GM21390 (cell line): ENCODE data around the gene LDHAL6B.

ENCODE experiments used
- ATAC-seq: cut with Tn5 transposase; IDR thresholded peaks from one replicate; pipeline ENCODE4 v1.9.1; 2021; ENCODE audit not compliant: unreplicated experiment

LDHAL6B gene

DNA sequence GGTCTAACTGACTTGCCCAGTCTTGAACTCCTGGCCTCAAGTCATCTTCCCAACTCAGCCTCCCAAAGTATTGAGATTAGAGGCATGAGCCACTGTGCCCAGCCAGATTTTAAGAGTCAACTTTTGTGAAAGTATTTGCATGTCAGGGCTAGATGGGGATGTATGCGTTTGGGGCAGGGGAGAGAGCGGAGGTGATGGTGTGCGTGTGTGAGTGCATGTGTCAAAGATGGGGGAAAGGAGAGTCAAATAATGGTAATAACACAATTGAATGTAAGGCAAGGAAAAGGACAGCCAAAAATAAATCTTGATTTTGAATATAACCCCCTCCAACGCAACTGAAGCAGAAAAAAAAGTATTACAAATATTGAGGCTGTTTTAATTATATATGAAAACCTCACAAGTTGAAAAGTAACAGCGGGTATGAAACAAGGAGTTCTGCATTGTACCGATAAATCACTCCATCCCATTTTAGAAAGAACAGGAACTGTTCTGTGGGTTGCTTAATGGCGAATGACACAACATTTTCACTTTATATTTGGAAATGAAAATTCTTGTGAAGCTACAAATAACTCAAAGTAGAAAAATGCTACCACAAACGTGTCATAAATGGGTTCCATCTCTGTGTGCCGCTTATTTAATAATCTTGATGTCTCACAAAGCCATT, 29.9 kb upstream of the LDHAL6B start:
- no peak for ATAC-seq

DNA sequence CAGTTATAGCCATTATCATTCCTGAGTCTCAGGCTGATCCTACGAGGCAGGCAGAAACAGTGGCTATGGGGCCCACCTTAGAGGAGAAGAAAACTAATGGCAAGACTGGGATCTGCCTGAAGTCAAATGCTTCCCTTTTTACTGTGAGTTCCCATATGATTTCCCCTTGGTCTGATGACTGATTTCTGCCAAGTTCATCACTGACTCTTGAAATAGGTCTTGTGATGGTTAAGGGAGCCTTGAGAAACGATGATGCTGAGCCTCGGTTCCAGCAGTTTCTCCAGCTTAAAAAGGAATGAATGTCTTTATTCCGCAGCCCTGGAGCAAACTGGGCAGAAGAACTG, 29.4 kb upstream of the LDHAL6B start:
- ATAC-seq: no peak

DNA sequence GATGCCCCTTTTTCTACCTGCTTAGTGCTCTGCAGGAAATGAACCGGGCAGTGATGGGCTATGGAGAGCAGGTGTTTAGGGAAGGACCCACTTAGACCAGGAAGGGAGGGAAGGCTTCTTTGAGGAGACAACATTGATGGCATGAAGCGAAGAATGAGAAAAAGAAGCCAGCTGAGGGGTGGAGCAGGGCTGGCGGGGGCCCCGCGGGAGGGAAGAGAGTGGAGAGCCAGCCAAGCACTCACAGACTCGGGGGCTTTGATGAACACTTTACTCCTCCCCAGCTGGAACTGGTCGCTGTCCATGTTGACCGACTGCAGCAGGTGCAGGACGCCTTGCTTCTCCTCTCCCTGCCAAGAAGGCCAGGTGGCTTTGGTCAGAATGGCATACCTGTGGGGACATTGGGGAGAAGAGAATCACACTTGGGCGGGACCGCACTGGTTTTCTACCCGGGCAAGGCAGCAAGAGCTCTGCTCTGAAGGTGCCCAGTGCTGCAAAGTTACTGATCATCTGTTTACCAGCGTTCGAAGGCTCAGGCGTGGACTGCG, 28.4 kb upstream of the LDHAL6B start:
- no peak for ATAC-seq

DNA sequence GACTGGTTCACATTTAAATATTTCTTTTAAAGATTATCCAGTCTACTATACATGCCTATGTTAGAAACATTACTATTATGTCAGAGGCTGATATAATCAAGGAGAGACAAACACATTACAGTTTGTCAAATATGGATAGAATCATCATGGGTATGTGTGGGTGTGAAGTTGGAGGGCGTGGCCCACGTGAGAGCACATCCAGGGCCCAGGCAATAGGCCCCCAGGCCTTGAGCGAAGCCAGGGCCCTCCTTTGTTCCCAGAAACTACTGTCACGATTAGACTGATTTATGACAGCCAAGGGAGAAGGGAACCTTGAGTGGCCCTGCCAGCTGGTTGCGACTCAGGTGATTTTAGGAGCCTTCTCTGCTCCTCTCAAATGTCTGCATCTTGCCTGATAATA, 26.9 kb upstream of the LDHAL6B start:
- no peak for ATAC-seq

DNA sequence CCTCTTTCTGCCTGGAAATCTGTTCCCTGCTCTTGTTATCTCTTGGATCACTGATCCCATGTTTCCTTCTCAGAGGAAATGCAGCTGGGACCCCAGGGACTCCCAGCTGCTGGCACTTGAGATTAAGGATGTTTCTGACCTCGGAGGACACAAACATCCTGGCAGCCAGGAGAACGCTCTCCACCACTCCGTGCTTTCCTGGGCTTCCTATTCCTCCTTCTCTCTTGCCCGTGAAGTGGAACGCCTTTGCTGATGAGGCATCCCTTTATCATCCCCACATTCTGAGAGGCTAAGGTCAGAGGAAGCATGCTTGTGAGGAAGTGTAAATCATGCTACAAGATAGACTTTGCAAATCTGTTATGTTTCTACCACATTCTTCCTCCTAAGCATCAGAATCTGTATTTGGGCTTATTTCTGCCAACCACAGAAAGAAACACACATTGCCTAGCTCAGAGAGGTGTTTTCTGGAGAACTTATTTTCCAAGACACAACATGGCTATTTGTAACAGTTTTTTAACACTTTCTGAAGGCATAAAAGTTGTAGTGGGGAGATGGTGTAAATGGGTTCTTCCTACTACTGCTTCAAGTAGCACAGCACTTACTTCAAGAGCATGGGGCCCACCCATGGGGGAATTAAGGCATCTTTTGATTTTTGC, 25.6 kb upstream of the LDHAL6B start:
- ATAC-seq: no peak

DNA sequence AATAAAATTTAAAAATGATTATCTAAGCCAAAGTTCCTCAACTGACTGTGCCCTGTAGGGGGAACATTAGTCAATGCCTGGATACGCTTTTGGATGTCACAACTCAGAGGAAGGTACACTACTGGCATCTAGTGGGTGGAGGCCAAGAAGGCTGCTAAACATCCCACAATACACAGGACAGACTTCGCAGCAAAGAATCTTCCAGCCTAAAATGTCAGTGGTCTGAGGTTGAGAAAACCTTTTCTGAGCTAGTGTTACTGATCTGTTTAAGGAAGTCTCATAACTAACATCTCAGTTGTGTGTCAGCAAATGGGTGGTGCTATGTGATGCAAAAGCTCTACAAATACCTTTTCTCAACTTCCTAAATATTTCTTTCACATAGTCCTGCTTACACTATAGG, 20.9 kb upstream of the LDHAL6B start:
- ATAC-seq: no peak

DNA sequence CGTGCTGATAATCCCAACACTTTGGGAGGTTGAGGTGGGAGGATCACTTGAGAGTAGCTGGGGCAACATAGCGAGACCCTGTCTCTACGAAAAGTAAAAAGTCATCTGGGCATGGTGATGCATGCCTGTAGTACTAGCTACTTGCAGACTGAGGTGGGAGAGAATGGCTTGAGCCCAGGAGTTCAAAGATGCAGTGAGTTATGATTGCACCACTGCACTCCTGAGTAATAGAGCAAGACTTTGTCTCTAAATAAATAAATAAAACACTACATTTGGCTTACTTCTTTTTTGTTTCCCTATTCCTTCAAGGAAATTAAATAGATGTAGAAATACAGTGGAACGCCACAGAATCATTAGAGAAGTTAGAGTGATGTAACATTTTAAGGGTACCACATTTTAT, 20.1 kb upstream of the LDHAL6B start:
- no peak for ATAC-seq

DNA sequence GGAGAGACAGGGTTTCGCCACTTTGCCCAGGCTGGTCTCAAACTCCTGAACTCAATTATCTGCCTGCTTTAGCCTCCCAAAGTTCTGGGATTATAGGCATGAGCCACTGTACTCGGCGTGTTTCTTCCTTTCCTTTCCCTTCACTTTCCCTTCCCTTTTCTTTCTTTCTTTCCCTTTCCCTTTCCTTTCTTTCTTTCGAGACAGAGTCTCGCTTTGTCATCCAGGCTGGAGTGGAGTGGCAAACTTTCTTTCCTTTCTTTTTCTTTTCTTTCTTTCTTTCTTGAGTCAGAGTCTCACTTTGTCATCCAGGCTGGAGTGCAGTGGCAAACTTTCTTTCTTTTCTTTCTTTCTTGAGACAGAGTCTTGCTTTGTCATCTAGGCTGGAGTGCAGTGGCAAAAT, 17.4 kb upstream of the LDHAL6B start:
- no peak for ATAC-seq

DNA sequence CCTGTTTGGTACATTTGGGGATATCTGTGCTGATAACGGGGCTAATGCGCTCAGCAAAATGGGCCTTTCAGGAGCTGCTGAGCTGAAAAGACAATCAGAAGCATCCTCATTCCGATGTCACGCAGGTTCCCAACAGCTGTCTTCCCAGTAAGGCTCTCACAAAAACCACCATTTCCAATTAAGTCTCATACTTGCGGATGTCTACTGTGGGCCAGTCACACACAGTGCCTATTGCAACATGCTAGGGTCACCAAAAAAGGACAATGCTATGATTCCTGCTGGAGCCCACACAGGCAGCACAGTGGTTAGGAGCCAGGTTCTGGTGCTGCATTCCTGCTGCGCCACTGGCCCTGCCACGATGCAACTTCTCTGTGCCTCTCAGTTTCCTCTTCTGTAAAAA, 16.4 kb upstream of the LDHAL6B start:
- no peak for ATAC-seq

DNA sequence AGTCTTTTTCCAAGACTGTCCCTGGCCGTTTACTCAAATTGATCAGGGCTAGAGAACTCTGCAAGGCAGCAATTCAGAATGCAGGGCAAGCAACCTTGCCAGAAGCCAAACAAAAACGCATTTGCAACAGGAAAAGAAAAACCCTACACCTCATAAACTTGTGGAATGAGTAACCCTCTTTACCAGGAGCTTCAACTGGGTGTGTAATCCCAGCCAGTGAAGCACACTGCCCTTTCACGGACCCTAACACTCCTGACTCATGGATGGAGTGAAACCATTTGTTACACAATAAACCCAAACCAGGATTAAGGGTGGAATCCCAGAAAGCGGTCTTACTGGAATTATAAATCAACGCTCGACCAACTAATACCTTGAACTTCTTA, 14.8 kb upstream of the LDHAL6B start:
- no peak for ATAC-seq

DNA sequence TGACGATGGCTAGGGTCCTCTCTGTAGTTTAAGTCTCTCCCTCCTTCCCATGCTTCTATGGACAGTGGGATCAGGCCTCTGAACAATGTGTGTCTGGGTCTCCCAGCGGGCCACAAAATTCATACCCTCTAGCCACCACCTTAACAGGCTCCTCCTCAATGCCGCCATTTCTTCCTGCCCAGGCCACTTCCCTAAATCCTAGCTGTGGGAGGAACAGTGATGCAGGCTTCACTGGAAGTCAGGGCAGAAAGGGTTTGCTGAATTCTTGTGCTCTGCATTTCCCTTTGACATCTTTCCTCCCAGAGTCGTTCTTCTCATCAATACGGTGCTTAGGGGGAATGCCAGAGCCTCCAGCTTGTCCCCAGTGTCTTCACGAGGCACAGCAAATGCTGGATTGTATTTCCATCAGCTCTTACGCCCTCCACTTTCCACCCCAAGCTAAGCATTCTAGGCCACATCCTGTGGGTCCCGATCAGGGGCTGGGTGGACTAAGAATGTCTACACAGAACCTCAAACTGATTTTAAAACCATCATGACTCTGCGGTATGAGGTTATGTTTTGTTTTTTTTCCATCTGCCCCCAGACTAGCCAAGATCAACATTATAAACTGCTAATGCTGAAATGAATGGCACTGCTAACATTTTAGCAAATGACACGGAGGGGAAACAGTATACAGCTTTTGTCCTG, 11.9 kb upstream of the LDHAL6B start:
- no peak for ATAC-seq

DNA sequence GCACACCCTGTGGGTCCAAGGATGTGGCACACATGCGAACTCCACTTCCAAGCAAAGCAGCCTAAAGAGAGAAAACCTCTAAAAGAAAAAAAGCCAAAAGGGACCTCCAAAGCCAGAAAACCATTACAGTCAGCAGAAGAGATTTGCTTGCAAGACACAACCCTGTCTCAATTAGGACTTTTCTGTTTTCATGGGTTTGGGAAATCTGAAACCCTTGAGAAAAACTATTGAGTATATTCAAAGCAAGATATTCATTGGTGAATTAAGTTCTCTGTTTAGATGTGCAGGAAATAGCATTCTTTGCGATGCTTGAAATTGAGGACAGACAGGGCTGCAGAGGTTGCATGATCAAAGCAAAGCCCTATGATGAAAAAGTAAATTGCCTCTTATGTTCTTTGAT, 10.2 kb upstream of the LDHAL6B start:
- no peak for ATAC-seq

DNA sequence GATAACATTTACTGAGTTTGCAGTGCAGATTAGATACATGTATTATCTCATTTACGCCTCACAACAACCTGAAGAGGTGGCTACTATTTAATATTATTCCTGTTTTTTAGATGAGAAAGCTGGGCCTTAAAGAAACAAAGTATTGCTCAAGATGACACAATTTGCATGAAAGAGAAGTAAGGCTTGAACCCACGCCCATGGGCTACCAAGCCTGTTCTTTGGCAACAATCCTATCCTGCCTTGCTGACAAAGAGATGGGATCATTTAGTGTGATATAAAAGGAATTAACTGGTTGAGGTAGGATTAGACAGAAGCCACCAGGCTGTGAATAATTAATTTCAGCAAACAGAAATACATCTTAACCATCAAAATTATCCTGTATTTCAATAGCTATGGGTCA, 9.2 kb upstream of the LDHAL6B start:
- no peak for ATAC-seq

DNA sequence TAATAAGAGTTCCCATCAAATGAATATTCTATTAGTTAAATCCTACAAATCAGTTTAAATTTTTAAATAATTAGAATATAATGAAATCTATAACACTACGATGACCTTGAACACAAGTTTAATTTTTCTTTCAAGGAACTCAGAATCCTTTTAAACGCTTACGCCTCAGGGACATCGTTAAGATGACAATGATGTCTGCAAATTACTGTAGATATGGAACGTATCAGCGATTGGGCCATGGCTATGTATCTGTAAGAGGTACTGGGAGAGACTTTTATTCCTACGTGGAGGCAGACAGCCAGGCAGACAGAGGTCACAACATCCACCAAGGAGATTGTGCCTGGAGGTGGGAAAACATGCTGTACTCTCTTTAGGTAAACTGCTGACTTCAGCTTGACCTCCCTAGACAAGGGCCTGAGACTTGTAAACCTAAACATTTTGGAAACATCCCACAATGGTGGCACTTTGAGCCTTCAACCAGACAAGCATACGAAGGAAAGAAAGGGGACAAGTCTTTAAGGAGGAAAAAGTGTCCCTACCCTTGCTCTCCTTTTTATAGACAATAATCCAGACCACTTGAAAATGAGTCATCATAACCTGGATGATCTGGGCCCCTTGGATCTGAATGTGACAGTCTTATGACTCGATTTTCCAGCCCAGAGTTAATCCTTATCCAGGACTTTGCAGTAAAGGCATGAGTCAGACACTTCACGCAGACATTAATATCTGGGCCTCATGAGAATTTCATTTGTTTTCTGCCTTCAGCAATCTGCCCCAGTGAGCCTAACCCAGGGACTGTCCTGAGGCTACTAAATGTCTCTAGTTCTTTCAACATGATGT, 6.8 kb upstream of the LDHAL6B start:
- ATAC-seq: no peak

DNA sequence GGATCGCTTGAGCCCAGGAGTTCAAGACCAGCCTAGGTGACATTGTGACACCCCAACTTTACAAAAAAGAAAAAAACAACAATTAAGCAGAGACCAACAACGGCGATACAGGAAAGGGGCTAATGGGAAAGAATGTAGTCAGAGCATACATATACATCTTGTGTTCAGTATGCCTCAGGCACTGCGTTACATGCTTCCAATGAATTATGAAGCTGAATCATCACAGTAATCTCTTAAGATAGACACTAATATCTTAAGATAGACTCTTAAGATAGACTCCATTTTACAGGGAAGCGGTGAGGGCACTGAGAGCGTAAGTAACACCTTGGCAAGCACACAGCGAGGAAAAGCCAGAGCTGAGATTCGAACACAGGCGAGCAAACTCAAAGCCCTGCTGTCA, 6.1 kb upstream of the LDHAL6B start:
- ATAC-seq: no peak

DNA sequence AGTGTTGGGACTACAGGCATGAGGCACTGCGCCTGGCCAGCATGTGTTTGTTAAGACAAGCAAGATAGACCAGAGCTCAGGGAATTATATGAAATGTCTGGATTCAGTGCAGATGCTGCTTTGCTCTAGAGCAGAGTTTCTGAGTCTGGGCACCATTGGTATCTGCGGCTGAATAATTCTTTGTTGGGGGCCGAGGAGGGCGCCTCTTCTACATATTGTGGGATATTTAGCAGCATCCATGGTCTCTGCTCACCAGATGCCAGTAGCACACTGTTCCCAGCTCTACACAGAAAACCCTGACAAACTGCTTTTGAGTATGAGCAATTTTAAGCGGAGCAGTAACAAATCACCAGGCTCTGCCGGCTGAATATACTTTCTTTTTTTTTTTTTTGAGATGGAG, 3.6 kb upstream of the LDHAL6B start:
- ATAC-seq: no peak

DNA sequence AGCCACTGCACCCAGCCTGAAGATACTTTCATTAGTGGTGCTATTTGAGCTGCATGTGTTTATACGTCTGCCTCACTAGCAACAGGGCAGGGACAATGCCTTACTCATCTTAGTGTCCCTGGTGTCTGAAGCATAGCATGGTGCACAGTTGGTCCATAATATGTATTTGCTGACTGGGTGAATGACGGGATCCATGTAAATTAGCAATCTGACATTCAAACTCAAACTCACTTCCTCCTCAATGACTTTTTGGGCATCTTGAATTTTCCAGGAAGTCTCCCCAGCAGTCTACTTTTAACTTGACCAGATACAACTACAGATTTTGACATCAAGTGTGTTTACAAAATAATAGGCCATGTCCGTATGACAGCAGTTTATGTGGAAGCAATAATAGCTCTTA, 3.0 kb upstream of the LDHAL6B start:
- ATAC-seq: no peak

DNA sequence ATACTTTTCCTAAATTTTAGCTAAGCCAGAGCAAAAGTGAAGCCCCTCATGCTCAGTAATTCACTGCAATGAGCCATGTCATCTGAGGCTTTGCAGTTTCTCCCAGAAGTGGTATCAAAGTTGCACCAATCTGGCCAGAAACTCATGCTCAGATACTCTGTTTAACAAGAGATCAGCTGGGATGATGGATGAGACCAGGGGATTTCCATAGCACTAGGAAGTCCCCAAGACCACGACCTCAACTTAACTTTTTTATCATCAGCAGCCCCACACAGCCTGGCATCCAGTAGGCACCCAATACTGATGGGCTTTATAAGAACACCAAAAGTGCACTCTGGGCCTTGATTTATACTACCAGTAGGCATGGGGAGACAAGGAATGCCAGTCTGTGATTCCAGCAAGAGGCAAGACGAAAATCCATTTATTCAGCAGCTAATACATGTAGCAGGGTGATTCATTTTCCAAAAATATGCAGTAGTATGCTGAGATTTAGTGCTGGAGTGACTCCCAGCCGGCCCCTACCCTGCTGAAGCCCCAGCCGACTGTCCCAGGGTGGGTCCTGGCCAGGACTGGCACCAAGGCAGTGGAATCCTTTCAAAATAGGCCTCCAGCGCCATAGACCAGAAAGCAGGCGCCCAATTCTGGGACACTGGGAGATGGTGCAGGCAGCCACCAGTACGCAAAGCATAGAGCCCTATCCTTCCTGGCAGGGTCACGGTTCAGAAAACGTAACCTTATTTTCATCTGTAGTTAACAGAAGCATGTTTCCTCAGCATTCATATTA, 612 bp upstream of the LDHAL6B start:
- ATAC-seq: no peak

DNA sequence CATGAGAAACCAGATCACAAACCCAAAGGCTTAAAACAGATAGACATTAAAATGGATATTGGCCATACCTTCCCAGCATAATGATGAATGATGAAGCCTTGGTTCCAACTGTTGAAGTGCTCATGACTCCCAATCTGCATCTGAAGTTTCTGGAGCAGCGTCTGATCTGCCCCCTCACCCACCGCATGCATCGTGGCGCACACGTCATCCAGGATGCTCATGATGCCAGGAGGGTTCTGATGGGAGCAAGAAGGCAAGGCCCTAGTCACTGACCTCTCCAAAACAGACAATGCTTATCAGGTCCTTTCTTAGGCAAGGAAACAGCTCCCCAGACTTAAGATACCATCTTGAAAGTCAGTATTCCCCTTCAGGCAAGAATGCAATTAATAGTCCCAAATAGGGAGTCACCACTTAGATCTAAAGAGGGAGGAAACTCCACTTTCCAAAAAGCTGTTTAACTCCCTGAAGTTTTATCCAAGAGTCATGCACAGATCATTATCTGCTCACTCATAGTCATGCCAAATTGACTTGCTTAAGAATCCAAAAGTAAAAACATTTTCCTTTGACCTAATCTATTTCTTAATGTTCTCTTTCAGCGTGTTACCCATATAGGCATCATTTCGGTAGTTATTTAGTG, 2.1 kb downstream of the LDHAL6B start:
- ATAC-seq: no peak

DNA sequence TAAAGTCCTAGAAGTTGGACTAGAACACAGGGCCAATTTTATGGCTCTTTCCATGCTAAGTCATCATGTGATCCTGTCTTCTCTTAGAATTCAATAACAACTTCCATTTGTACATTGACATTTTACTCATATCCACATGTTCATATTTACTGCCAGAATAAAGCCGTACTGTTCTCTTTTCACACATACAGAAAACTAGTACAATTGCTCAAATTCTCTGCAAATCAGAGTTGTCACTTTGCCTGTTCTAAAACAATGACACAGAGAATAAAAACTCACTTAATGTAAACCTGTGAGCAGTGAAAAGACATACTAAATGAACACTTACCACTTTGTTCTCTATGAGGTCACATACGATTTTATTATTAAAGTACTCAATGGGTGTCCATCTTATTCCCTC, 3.5 kb downstream of the LDHAL6B start:
- no peak for ATAC-seq
